Motor neuron (in vitro differentiated cells): ENCODE results near the gene OR6J1. TPM values are rescaled to one million over a fixed set of nuclear protein-coding genes. Genes with fewer than 3 reads are reported as not detected.

ENCODE experiments used
- ATAC-seq, 8 experiments: fragments of 200-7000 bp; cut with Tn5 transposase; replicated peaks in 6 of 8; 2 replicates each; pipeline ENCODE4 v1.8.0; 2021; ENCODE audit warnings: mild to moderate bottlenecking in 8 of 8, moderate library complexity in 8 of 8
- H3K27ac ChIP-seq, 2 donors: fragments of 250-450 bp; sonication (Bioruptor Pico); 2 replicates each; pipeline ENCODE4 v1.9.0; 2021; ENCODE audit warnings: antibody characterized with exemption in 2 of 2, mild to moderate bottlenecking in 2 of 2, moderate library complexity in 1 of 2
- H3K4me1 ChIP-seq, 2 donors: fragments of 250-450 bp; sonication (Bioruptor Pico); replicated peaks in 1 of 2; 2 replicates each; pipeline ENCODE4 v1.6.1; 2021; ENCODE audit warnings: antibody characterized with exemption in 2 of 2, mild to moderate bottlenecking in 2 of 2, moderate library complexity in 1 of 2
- H3K4me3 ChIP-seq, 5 donors: fragments of 250-450 bp; sonication (Bioruptor Pico); 2 replicates each; pipeline ENCODE4 v1.9.0; 2021; ENCODE audit warnings: antibody characterized with exemption in 5 of 5, mild to moderate bottlenecking in 5 of 5, moderate library complexity in 4 of 5
- WGBS, 10 experiments: fragments of 450-650 bp; shearing (Covaris generic); methylation state at CpG; one replicate each; pipeline ENCODE4 v1.0.0; 2022; 5-methylcytosine and 5-hydroxymethylcytosine counted together
- in situ Hi-C, 9 experiments: fragments of 400-800 bp; cut with MboI; loops; one replicate each; pipeline ENCODE4 v1.15.0; 2021; ENCODE audit warnings: low sequenced_read_pairs in 9 of 9, low pct_unique_long_range_greater_than_20kb in 2 of 9; ENCODE audit not compliant: unreplicated experiment in 9 of 9
- total RNA-seq, 8 experiments: library from RNA; unstranded; fragments of 300-600 nt; gene quantifications; 2 replicates each; pipeline versions ENCODE4 v1.2.3 to v1.2.4, GENCODE V29; 2022

The OR6J1 gene
- total RNA-seq, 8 experiments from 2014 or later = 0.04 to 0.21 (median 0.12) TPM; not detected in 4

DNA sequence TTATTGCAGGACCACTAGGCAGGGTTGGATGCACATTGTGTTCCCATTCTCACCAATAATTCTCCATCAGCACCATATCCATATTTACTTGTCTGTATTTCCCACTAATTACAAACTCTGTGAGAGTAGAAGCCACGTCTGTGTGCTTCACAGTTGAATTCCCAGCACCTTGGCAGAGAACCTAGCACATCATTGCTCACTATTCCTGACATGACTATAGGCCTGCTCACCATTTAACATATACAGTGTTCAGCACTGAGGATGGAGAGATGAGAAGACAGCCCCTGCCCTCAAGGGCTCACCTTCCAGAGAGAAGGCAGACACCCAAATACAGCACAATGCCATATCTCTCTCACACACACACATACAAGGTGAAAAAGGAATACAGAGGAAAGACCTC, 60.2 kb downstream of the OR6J1 start:
- Histone ChIP-seq H3K4me1 (peaks cover 23 to 25% of the 10 kb centered on the region in 2 donors), H3K4me3 (no peak overlapping the region), H3K27ac (no peak overlapping the region)
- no peak for ATAC-seq
- WGBS, 10 experiments = 25 to 100% (median 93%) methylated on average over 1 of the region's 1 CpG; no CpG with 5 or more reads in 4 of the 10 experiments
- in situ Hi-C loops = loop anchor here in 1 of 9 experiments (25.0 kb wide), 1 partner anchor 278 kb away; the partner anchor contains the start of gene LRP10

Other genes starting within 250 kb of the OR6J1 start
- gene DAD1, start 55.1 kb downstream of the OR6J1 start, total RNA-seq = 100 to 1,000 TPM; 156 to 485 (median 311) TPM
- 10 to 100 TPM in 4 of 8 experiments, 1 to 10 TPM in 4; 4.5 to 30.0 (median 13.5) TPM for gene ABHD4, start 46.1 kb downstream of the OR6J1 start, total RNA-seq
- gene OXA1L, start 122.3 kb upstream of the OR6J1 start, total RNA-seq = 100 to 1,000 TPM in 3 of 8 experiments, 10 to 100 TPM in 5; 69.1 to 138 (median 84.1) TPM
- 1 to 10 TPM in 5 of 8 experiments, under 1 TPM in 3; 0.41 to 3.3 (median 1.4) TPM for gene SLC7A7, start 171.1 kb upstream of the OR6J1 start, total RNA-seq
- 100 to 1,000 TPM in 1 of 8 experiments, 10 to 100 TPM in 7; 60.7 to 112 (median 87.1) TPM for gene MRPL52, start 185.5 kb upstream of the OR6J1 start, total RNA-seq
- gene MMP14, start 192.2 kb upstream of the OR6J1 start, total RNA-seq = 100 to 1,000 TPM in 2 of 8 experiments, 1 to 10 TPM in 5, under 1 TPM in 1; 0.35 to 290 (median 3.3) TPM
- gene LRP10, start 227.4 kb upstream of the OR6J1 start, total RNA-seq = 10 to 100 TPM in 4 of 8 experiments, 1 to 10 TPM in 4; 3.9 to 55.5 (median 29.2) TPM
- gene REM2, start 238.9 kb upstream of the OR6J1 start, total RNA-seq = 10 to 100 TPM in 4 of 8 experiments, 1 to 10 TPM in 3, under 1 TPM in 1; 0.92 to 16.1 (median 7.2) TPM